ENCODE data around the gene CDC37.
"Not testable (repeated sequence)": the region's sequence is repeated elsewhere in the genome, so short reads cannot be mapped to it uniquely, and the experiment has no call there.

Gene CDC37

DNA sequence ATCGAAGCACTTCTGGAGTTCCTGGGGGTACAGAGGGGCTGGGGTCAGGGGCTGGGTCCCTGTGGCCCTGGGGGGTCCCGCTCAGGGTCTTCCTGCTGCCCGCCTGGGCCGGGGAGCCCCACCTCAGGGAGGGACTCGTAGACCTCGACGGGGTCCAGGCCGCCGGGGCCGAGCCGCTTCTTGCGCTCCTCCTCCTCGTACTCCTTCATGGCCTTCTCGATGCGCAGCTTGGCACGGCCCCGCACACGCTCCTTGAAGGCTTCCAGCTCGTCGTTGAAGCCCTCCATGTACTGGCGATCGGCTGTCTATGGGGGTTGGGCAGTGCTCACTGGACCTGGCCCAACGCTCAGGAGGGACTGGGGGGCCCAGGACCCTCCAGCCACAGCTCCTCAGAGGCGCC, 10.2 kb downstream of the CDC37 start:
- no peak for DNase-seq

- no peak for DNase-seq
Observed at GRCh38 chr19:10392120-10392519, 11.2 kb downstream of the CDC37 start.

- DNase-seq, result peak; percentile 42
Observed at GRCh38 chr19:10390652-10391286, 12.6 kb downstream of the CDC37 start.

GRCh38 chr19:10389863-10390262, 13.5 kb downstream of the CDC37 start:
- no peak for DNase-seq

- peak; percentile 32 for DNase-seq
Observed at GRCh38 chr19:10388957-10389356, 14.4 kb downstream of the CDC37 start.

DNA sequence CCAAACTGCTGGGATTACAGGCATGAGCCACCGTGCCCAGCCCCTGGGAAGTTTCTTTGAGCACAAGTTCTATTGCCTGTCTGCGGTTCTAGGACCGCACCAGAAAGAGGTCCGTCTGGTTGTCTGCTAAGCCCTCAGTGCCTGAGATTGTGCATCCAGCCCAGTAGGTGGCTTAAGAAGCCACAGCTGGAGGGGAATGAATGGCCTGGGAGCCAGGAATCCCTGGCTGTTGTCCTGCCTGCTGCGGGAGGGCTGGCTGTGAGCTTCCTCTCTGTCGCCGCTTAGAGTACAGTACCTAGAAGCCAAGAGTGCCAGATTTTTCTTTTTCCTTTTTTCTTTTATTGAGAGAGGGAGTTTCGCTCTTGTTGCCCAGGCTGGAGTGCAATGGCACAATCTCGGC, 18.8 kb downstream of the CDC37 start:
- no peak for DNase-seq

- DNase-seq, result not testable (repeated sequence)
Observed at GRCh38 chr19:10383223-10383499, 20.2 kb downstream of the CDC37 start.

DNA sequence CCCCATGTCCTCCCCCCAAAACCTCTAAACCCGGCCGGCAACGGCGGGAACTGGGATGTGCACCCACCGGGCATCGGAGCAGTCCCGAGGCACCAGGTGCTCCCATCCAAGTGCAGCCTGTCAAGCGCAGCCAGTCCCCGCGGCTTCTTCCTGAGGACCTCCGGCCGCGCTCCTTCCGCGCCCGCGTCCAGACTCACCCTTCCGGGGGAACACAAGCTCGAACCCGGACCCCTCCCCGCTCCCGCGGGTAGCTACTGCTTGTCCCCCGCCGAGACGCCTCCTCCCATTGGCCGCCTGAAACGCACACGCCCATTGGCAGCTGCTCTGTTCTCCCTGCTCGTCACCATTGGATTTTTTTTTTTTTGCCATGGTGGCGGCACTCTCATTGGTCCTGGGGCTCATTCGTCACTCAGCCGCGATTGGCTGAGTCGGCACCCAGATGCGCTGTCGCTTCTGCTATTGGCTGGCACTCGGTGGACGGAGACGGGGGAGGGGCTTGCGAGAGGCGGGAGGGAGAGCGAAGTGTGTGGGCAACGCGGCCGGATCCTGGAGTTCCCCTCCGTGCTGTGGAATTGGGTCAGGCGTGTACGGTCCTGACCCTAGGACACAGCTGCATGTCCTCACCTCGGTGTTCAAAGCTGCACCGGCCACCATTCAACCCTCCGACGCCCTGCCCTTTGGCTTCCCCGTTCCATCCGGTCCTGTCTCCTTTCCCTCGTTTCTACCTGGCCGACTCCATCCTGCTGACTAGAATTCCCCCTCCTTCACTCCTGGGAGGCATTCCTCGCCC, 22.8 kb downstream of the CDC37 start, which contains the start of gene TYK2:
Gene TYK2 (minus strand): TSS at position 260 of the 790 bp plus-strand sequence. CDS start 2,166 bp downstream, outside the sequence.
- DNase-seq, result peak; percentile 98

DNA sequence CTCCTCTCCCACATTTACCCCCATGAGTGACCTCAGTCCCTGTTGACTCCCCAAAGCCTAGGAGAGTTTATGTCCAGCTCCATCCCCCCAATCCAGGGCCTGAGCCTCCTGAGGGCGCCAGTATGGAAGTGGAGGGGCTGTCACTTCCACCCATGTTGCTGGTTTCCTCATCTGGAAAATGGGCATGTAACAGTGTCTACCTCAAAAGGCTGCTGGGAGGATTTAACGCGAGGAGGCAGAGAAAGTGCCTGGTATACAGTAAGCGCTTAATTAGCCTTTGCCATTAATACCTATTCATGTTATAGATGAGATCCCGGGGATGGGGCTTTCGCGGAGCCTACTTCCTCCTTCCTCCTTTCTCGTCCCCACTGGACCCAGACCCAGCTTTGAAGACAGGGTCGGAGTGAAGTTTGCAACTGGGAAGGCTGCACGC, 23.4 kb downstream of the CDC37 start:
- no peak for DNase-seq

DNA sequence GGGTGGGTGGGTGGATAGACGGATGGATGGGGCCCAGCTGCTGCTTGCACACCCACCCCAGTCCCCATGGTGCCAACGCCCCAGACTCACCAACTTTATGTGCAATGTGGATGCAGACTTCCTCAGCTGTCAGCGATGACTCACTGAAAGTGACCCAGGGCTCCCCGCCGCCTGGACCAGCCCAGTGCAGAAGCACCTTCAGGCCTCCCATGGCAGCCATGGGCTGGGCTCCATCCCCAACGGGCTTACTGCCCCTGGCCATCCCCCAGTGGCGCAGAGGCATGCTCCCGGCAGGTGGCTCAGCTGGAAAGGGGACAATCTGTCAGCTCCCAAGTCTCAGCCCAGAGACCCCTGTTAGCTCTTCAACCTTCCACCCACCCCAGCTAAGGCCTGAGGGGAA, 25.2 kb downstream of the CDC37 start:
- DNase-seq, result no peak

GRCh38 chr19:10377140-10377640, 26.2 kb downstream of the CDC37 start:
- not testable (repeated sequence) for DNase-seq

GRCh38 chr19:10374931-10375330, 28.4 kb downstream of the CDC37 start:
- DNase-seq, result no peak

GRCh38 chr19:10372690-10373089, 30.7 kb downstream of the CDC37 start:
- DNase-seq, result no peak

- DNase-seq, result no peak
Observed at GRCh38 chr19:10368101-10368803, 35.1 kb downstream of the CDC37 start.

DNA sequence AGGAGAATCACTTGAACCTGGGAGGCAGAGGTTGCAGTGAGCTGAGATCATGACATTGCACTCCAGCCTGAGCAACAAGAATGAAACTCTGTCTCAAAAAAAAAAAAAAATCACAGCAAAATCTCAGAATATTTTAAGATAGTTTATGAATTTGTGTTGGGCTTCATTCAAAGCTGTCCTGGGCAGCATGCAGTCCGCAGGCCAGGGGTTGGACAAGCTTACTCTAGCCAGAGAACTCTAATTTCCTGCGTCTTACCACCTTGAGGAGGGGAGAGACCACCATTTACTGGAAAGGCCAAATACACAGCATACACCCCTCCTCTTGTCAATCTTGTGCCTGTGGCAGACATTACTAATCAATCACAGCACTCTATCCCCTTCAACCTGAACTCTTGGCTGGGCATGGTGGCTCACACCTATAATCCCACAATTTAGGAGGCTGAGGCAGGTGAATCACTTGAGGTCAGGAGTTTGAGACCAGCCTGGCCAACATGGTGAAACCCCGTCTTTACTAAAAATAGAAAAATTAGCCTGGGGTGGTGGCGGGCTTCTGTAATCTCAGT, 36.3 kb downstream of the CDC37 start:
- DNase-seq, result not testable (repeated sequence)

DNA sequence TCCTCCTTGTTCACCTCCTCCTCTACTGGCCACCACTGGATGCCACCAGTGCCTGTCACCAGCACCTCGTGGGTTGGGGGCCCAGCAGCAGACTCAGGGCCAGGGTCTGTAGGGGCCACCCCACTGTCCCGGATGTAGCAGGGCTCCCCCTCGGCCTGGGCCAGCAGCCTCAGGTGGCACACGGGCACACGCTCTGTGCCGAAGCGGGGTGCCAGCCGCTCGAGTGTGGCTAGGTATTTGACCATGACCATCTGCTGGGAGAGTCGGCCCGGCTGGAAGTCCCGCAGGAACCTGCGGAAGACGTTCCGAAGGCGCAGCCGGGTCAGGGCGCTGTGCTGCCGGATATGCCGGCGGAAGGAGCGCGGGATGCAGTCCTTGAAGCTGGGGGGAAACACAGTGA, 37.8 kb downstream of the CDC37 start:
- no peak for DNase-seq

DNA sequence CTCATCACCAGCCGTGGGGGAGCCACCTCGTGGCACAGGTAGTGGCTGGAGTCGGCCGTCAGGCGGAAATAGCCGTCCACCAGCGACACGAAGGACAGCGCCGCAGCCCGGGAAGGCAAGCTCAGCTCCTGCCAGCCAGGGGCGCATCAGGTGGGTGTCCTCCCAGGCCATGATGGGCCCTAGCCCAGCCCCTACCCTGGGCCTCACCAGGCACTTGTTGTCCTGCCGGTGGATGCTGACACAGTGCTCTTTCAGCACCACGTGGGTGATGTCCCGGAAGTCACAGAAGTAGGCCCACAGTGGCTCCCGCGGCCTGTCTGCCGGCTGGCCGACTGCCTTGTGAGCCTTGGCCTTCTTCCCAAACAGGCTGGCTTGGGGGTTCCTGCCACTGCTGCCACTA, 38.7 kb downstream of the CDC37 start:
- no peak for DNase-seq

DNA sequence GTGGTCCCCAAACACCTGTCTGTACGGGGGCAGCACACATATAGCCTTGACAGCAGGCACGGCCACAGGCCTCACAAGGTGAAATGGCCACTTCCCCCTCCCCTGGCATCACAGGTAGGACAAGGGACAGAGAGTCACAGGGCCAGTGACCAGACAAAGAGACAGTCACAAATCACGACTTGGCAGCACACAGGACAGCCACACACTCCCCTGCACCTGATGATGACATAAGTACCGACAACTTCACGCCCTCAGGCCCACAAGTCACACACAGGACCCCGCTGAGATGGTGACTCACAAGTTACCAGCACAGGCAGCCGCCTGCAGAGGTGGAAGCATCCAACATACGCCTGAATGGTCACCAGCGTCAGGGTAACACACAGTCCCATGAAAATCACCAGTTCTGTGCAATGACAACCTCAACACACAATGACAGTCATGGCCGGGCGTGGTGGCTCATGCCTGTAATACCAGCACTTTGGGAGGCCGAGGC, 39.5 kb downstream of the CDC37 start:
- DNase-seq, result no peak

DNA sequence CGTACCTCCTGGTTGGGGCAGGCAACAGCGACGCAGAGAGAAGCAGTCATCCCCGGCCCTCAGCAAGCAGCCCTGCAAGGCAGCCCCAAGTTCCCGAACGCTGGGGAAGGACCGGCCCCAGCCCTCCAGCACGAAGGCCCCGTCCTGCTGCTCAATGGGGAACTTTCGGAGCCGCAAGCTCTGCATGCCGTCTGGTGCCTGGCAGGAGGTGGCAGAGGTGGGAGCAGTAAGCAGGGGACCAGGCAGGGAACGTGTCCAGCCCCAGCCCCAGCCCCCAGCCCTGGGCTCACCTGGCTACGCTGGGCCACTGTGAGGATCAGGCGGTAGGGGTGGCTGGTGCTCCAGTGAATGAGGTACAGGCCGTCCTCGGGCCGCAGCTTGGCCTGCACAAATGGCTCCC, 41.1 kb downstream of the CDC37 start:
- DNase-seq, result no peak

DNA sequence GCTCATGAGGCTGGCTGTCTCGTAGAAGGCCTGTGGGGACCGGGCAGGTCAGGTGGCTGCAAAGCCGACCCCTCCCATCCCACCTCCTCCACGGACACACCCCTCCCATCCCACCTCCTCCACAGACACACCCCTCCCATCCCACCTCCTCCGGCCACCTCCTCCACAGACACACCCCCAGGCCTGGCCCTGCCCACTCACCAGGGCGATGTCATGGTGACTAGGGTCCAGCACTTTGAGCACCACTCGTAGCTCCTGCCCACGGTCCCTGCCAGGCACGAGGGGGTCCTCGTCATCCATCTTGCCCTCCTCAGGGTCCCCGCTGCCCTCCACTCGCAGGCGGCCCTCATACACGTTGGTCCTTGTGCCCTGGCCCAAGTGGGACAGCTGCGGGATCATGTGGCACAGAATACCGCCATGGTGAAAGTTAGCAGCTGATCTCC, 41.8 kb downstream of the CDC37 start:
- DNase-seq, result no peak

GRCh38 chr19:10356431-10356830, 46.9 kb downstream of the CDC37 start:
- DNase-seq, result no peak

- no peak for DNase-seq
Observed at GRCh38 chr19:10353793-10354391, 49.5 kb downstream of the CDC37 start.

All from GDM1 (cell line).